Loucy (cell line): ENCODE results near the gene TFPT.

ENCODE experiments used
- CTCF ChIP-seq: fragments of 200-600 bp; sonication (generic); conservative IDR thresholded peaks from 2 replicates; pipeline ENCODE4 v1.5.1; 2014; ENCODE audit warnings: mild to moderate bottlenecking, antibody characterized with exemption, low read length
- EZH2phosphoT487 ChIP-seq: fragments of 200-600 bp; IDR thresholded peaks from 2 replicates; pipeline ENCODE4 v1.6.1; 2018; ENCODE audit warnings: antibody characterized with exemption, mild to moderate bottlenecking, moderate library complexity, borderline replicate concordance

GRCh38 chr19:54104998-54105715, 10.3 kb downstream of the TFPT start:
- TF ChIP-seq CTCF (no peak), EZH2phosphoT487 (no peak)
